ENCODE measurements around the gene ADSS2.
"Not testable (repeated sequence)": the region's sequence is repeated elsewhere in the genome, so short reads cannot be mapped to it uniquely, and the experiment has no call there.

Gene ADSS2

GRCh38 chr1:244394826-244395765 lies 56.6 kb downstream of the ADSS2 start:
- no peak for DNase-seq

GRCh38 chr1:244394346-244394745 lies 57.4 kb downstream of the ADSS2 start:
- DNase-seq = no peak

GRCh38 chr1:244393604-244394176 lies 58.0 kb downstream of the ADSS2 start:
- no peak for DNase-seq

- no peak for DNase-seq
Observed at GRCh38 chr1:244391761-244392160, 59.9 kb downstream of the ADSS2 start.

GRCh38 chr1:244388961-244389360 lies 62.7 kb downstream of the ADSS2 start:
- DNase-seq = no peak

GRCh38 chr1:244387415-244387814 lies 64.3 kb downstream of the ADSS2 start:
- no peak for DNase-seq

GRCh38 chr1:244386595-244386994 lies 65.1 kb downstream of the ADSS2 start:
- DNase-seq = no peak

GRCh38 chr1:244384066-244384465 lies 67.6 kb downstream of the ADSS2 start:
- no peak for DNase-seq

GRCh38 chr1:244383278-244383884 lies 68.3 kb downstream of the ADSS2 start:
- no peak for DNase-seq

GRCh38 chr1:244381878-244382565 lies 69.7 kb downstream of the ADSS2 start:
- DNase-seq = no peak

GRCh38 chr1:244376126-244376525 lies 75.6 kb downstream of the ADSS2 start:
- DNase-seq = no peak

GRCh38 chr1:244375051-244375450 lies 76.7 kb downstream of the ADSS2 start:
- DNase-seq = no peak

GRCh38 chr1:244374484-244374883 lies 77.2 kb downstream of the ADSS2 start:
- not testable (repeated sequence) for DNase-seq

- peak; percentile 34 for DNase-seq
Observed at GRCh38 chr1:244371242-244372141, 80.2 kb downstream of the ADSS2 start.

- DNase-seq = no peak
Observed at GRCh38 chr1:244370060-244370637, 81.6 kb downstream of the ADSS2 start.

- DNase-seq = no peak
Observed at GRCh38 chr1:244369256-244370057, 82.3 kb downstream of the ADSS2 start.

- DNase-seq = no peak
Observed at GRCh38 chr1:244368279-244368678, 83.4 kb downstream of the ADSS2 start.

- DNase-seq = no peak
Observed at GRCh38 chr1:244367399-244368114, 84.2 kb downstream of the ADSS2 start.

GRCh38 chr1:244365809-244366208 lies 85.9 kb downstream of the ADSS2 start:
- no peak for DNase-seq

- DNase-seq = not testable (repeated sequence)
Observed at GRCh38 chr1:244365262-244365661, 86.4 kb downstream of the ADSS2 start.
